ENCODE results near the gene CDK5RAP1.

CDK5RAP1 gene

GRCh38 chr20:33343521-33343920, 57.8 kb downstream of the CDK5RAP1 start:
- Histone ChIP-seq H3K4ac (ENCODE audit: low read depth in 1 of 2, low read length in 2 of 2) (no peak overlapping the region), H2AK5ac (ENCODE audit: low read length, severe bottlenecking) (no peak overlapping the region), H2BK5ac (ENCODE audit: low read depth, low read length, poor library complexity, severe bottlenecking) (no peak overlapping the region), H3K27ac (ENCODE audit: low read length, poor library complexity, severe bottlenecking) (no peak overlapping the region), H3K18ac (ENCODE audit: low read depth in 1 of 2, low read length in 2 of 2) (no peak overlapping the region), H3K9ac (ENCODE audit: low read length) (no peak overlapping the region), H2BK15ac (ENCODE audit: low read depth, poor library complexity, severe bottlenecking) (no peak overlapping the region), H4K91ac (ENCODE audit: low read length) (no peak overlapping the region), H3K79me1 (replicated peaks; ENCODE audit: low read length, poor library complexity, severe bottlenecking) (no peaks in the 10 kb centered on the region), H3K36me3 (ENCODE audit: control insufficient read depth in 1 of 2, insufficient read depth in 2 of 2, low read depth in 1 of 2, low read length in 2 of 2) (peaks cover 3% of the 10 kb centered on the region in 2 experiments), H3K9me3 (ENCODE audit: control insufficient read depth, low read length) (no peaks in the 10 kb centered on the region), H2BK12ac (ENCODE audit: low read length in 2 of 2) (no peak overlapping the region), H2BK120ac (ENCODE audit: low read depth, low read length) (no peak overlapping the region), H3K27me3 (ENCODE audit: control insufficient read depth in 1 of 2, insufficient read depth in 1 of 2, low read length in 2 of 2) (peaks cover 0 to 7% of the 10 kb centered on the region in 2 experiments), H4K8ac (ENCODE audit: low read length) (no peak overlapping the region), H3K4me2 (ENCODE audit: low read length, poor library complexity, severe bottlenecking) (no peak overlapping the region), H3K23ac (ENCODE audit: low read length in 2 of 2) (no peak overlapping the region), H3K14ac (ENCODE audit: low read length in 2 of 2) (no peak overlapping the region), H2AFZ (ENCODE audit: low read depth, low read length) (no peak overlapping the region), H3K4me3 (ENCODE audit: insufficient read depth in 1 of 2, low read depth in 1 of 2, low read length in 2 of 2) (no peak overlapping the region), H3K4me1 (ENCODE audit: control insufficient read depth, insufficient read depth, low read depth, low read length) (no peaks in the 10 kb centered on the region)
- WGBS = 97% methylated on average over 4 of the region's 4 CpGs
- no peak for DNase-seq

- no peak overlapping the region for H2AFZ ChIP-seq (ENCODE audit: low read depth, low read length)
- no peak overlapping the region for H3K14ac ChIP-seq (ENCODE audit: low read length in 2 of 2)
Measured at GRCh38 chr20:33339515-33340058, 61.7 kb downstream of the CDK5RAP1 start.

GRCh38 chr20:33338467-33339258, 62.7 kb downstream of the CDK5RAP1 start:
- Histone ChIP-seq H2BK15ac (ENCODE audit: low read depth, poor library complexity, severe bottlenecking) (no peak overlapping the region), H3K9me3 (ENCODE audit: control insufficient read depth, low read length) (no peaks in the 10 kb centered on the region), H2AK5ac (ENCODE audit: low read length, severe bottlenecking) (no peak overlapping the region), H3K4me3 (ENCODE audit: insufficient read depth in 1 of 2, low read depth in 1 of 2, low read length in 2 of 2) (no peak overlapping the region), H3K79me1 (replicated peaks; ENCODE audit: low read length, poor library complexity, severe bottlenecking) (no peaks in the 10 kb centered on the region), H3K27me3 (ENCODE audit: control insufficient read depth in 1 of 2, insufficient read depth in 1 of 2, low read length in 2 of 2) (peaks cover 12 to 14% of the 10 kb centered on the region in 2 experiments), H3K23ac (ENCODE audit: low read length in 2 of 2) (no peak overlapping the region), H2AFZ (ENCODE audit: low read depth, low read length) (no peak overlapping the region), H3K18ac (ENCODE audit: low read depth in 1 of 2, low read length in 2 of 2) (no peak overlapping the region), H3K14ac (ENCODE audit: low read length in 2 of 2) (no peak overlapping the region), H4K91ac (ENCODE audit: low read length) (no peak overlapping the region), H2BK120ac (ENCODE audit: low read depth, low read length) (no peak overlapping the region), H3K27ac (ENCODE audit: low read length, poor library complexity, severe bottlenecking) (no peak overlapping the region), H3K4me1 (ENCODE audit: control insufficient read depth, insufficient read depth, low read depth, low read length) (no peaks in the 10 kb centered on the region), H3K4me2 (ENCODE audit: low read length, poor library complexity, severe bottlenecking) (no peak overlapping the region), H3K9ac (ENCODE audit: low read length) (no peak overlapping the region), H4K8ac (ENCODE audit: low read length) (no peak overlapping the region), H2BK12ac (ENCODE audit: low read length in 2 of 2) (no peak overlapping the region), H3K4ac (ENCODE audit: low read depth in 1 of 2, low read length in 2 of 2) (no peak overlapping the region), H3K36me3 (ENCODE audit: control insufficient read depth in 1 of 2, insufficient read depth in 2 of 2, low read depth in 1 of 2, low read length in 2 of 2) (no peaks in the 10 kb centered on the region), H2BK5ac (ENCODE audit: low read depth, low read length, poor library complexity, severe bottlenecking) (no peak overlapping the region)
- 80% methylated on average over 4 of the region's 5 CpGs for WGBS
- no peak for DNase-seq

More at GRCh38 chr20:33339515-33340058, 61.7 kb downstream of the CDK5RAP1 start:
- Histone ChIP-seq H3K23ac (ENCODE audit: low read length in 2 of 2) (no peak overlapping the region), H3K36me3 (ENCODE audit: control insufficient read depth in 1 of 2, insufficient read depth in 2 of 2, low read depth in 1 of 2, low read length in 2 of 2) (no peaks in the 10 kb centered on the region), H3K79me1 (replicated peaks; ENCODE audit: low read length, poor library complexity, severe bottlenecking) (no peaks in the 10 kb centered on the region), H2BK120ac (ENCODE audit: low read depth, low read length) (no peak overlapping the region), H2BK15ac (ENCODE audit: low read depth, poor library complexity, severe bottlenecking) (no peak overlapping the region), H2BK5ac (ENCODE audit: low read depth, low read length, poor library complexity, severe bottlenecking) (no peak overlapping the region), H2AK5ac (ENCODE audit: low read length, severe bottlenecking) (no peak overlapping the region), H2BK12ac (ENCODE audit: low read length in 2 of 2) (no peak overlapping the region), H3K9ac (ENCODE audit: low read length) (no peak overlapping the region), H4K8ac (ENCODE audit: low read length) (no peak overlapping the region), H3K9me3 (ENCODE audit: control insufficient read depth, low read length) (no peaks in the 10 kb centered on the region), H4K91ac (ENCODE audit: low read length) (no peak overlapping the region), H3K18ac (ENCODE audit: low read depth in 1 of 2, low read length in 2 of 2) (no peak overlapping the region), H3K4me3 (ENCODE audit: insufficient read depth in 1 of 2, low read depth in 1 of 2, low read length in 2 of 2) (no peak overlapping the region), H3K27me3 (ENCODE audit: control insufficient read depth in 1 of 2, insufficient read depth in 1 of 2, low read length in 2 of 2) (peaks cover 7 to 8% of the 10 kb centered on the region in 2 experiments), H3K27ac (ENCODE audit: low read length, poor library complexity, severe bottlenecking) (no peak overlapping the region), H3K4me2 (ENCODE audit: low read length, poor library complexity, severe bottlenecking) (no peak overlapping the region), H3K4ac (ENCODE audit: low read depth in 1 of 2, low read length in 2 of 2) (no peak overlapping the region), H3K4me1 (ENCODE audit: control insufficient read depth, insufficient read depth, low read depth, low read length) (no peaks in the 10 kb centered on the region)
- DNase-seq = no peak
- WGBS = 85% methylated on average over 8 of the region's 8 CpGs

- Histone ChIP-seq H3K14ac (ENCODE audit: low read length in 2 of 2) (no peak overlapping the region), H3K79me1 (replicated peaks; ENCODE audit: low read length, poor library complexity, severe bottlenecking) (no peaks in the 10 kb centered on the region), H3K18ac (ENCODE audit: low read depth in 1 of 2, low read length in 2 of 2) (no peak overlapping the region), H2AFZ (ENCODE audit: low read depth, low read length) (no peak overlapping the region), H3K36me3 (ENCODE audit: control insufficient read depth in 1 of 2, insufficient read depth in 2 of 2, low read depth in 1 of 2, low read length in 2 of 2) (no peaks in the 10 kb centered on the region), H2BK15ac (ENCODE audit: low read depth, poor library complexity, severe bottlenecking) (no peak overlapping the region), H4K8ac (ENCODE audit: low read length) (no peak overlapping the region), H3K27me3 (ENCODE audit: control insufficient read depth in 1 of 2, insufficient read depth in 1 of 2, low read length in 2 of 2) (peaks cover 18 to 24% of the 10 kb centered on the region in 2 experiments), H3K9ac (ENCODE audit: low read length) (no peak overlapping the region), H3K4me3 (ENCODE audit: insufficient read depth in 1 of 2, low read depth in 1 of 2, low read length in 2 of 2) (no peak overlapping the region), H3K4me1 (ENCODE audit: control insufficient read depth, insufficient read depth, low read depth, low read length) (no peaks in the 10 kb centered on the region), H2BK5ac (ENCODE audit: low read depth, low read length, poor library complexity, severe bottlenecking) (no peak overlapping the region), H3K27ac (ENCODE audit: low read length, poor library complexity, severe bottlenecking) (no peak overlapping the region), H2BK120ac (ENCODE audit: low read depth, low read length) (no peak overlapping the region), H2BK12ac (ENCODE audit: low read length in 2 of 2) (no peak overlapping the region), H3K9me3 (ENCODE audit: control insufficient read depth, low read length) (no peaks in the 10 kb centered on the region), H2AK5ac (ENCODE audit: low read length, severe bottlenecking) (no peak overlapping the region), H4K91ac (ENCODE audit: low read length) (no peak overlapping the region), H3K23ac (ENCODE audit: low read length in 2 of 2) (no peak overlapping the region), H3K4me2 (ENCODE audit: low read length, poor library complexity, severe bottlenecking) (no peak overlapping the region), H3K4ac (ENCODE audit: low read depth in 1 of 2, low read length in 2 of 2) (no peak overlapping the region)
- WGBS = 81% methylated on average over 6 of the region's 6 CpGs
- DNase-seq = no peak
Measured at GRCh38 chr20:33337531-33338165, 63.7 kb downstream of the CDK5RAP1 start.
